PFSK-1 (cell line): ENCODE data around the gene CDK13. TPM values are rescaled to one million over a fixed set of nuclear protein-coding genes. Genes with fewer than 3 reads are reported as not detected.

Experiments used
- FOXP2 ChIP-seq: optimal IDR thresholded peaks from 2 replicates; pipeline ENCODE3; 2011; ENCODE audit warnings: borderline replicate concordance, control low read depth, inconsistent platforms; ENCODE audit not compliant: insufficient read depth; ENCODE audit errors: extremely low read length, extremely low read depth
- POLR2AphosphoS5 ChIP-seq: IDR thresholded peaks from 2 replicates; pipeline ENCODE4 v1.6.1; 2012; ENCODE audit warnings: low read depth, mild to moderate bottlenecking, control low read depth, low read length, moderate library complexity
- SIN3A ChIP-seq: IDR thresholded peaks from 2 replicates; pipeline ENCODE4 v1.6.1; 2012; ENCODE audit warnings: mild to moderate bottlenecking, low read length, moderate library complexity, borderline replicate concordance; ENCODE audit not compliant: insufficient read depth
- TAF1 ChIP-seq: IDR thresholded peaks from 2 replicates; pipeline ENCODE4 v1.6.1; 2012; ENCODE audit warnings: low read length, control low read depth, borderline replicate concordance; ENCODE audit not compliant: insufficient read depth
- polyA plus RNA-seq: library from polyadenylated mRNA; unstranded; fragments of >200 nt; gene quantifications from one replicate; pipeline ENCODE4 v1.2.1, GENCODE V29; 2012; ENCODE audit warnings: low read depth, missing spikeins; ENCODE audit not compliant: insufficient read length
- TF ChIP-seq, protein P1 (sequence below), 2 experiments: IDR thresholded peaks; 2 replicates each; pipeline versions ENCODE4 v1.6.1 to v1.8.0; 2011 to 2012; ENCODE audit warnings: low read depth in 2 of 2, low read length in 2 of 2, control low read depth in 1 of 2, inconsistent platforms in 1 of 2, mild to moderate bottlenecking in 1 of 2, moderate library complexity in 1 of 2; ENCODE audit not compliant: insufficient read depth in 1 of 2

CDK13 gene
- 20.0 TPM for polyA plus RNA-seq

DNA sequence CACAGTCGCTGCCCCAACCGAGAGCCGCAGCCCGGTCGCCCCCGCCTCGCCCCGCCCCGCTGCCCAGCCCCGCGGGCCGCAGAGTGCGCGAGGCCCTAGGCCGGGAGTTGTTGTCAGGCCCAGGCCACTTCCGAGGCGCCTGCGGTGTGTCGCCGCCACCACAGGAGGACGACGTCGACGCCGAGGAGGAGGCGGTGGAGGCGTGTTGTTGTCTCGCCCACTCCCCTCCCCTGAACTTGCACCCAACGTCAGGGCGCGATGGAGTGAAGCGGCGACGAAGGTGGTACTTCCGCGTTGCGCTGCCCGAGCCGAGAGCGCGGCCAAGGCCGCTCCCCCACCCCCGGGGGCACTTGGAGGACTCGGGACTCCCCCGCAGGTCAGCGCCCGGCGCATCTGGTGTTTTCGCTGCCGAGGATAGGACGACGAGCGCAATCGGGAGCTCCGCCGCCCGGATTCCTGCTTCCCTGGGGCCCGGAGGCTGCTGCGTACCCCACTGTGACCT, at the start of gene CDK13:
CDK13 (plus strand) TSS at position 286 of the 502 bp plus-strand sequence. CDS start 386 bp downstream, outside the sequence.
- TF ChIP-seq POLR2AphosphoS5 (no peak), SIN3A (0 out of 2 replicates have a peak, but pooled peaks have one; percentile 48), TAF1 (0 out of 2 replicates have a peak, but pooled peaks have one; percentile 17), FOXP2 (peak; percentile 99)
- TF ChIP-seq, protein P1, sequence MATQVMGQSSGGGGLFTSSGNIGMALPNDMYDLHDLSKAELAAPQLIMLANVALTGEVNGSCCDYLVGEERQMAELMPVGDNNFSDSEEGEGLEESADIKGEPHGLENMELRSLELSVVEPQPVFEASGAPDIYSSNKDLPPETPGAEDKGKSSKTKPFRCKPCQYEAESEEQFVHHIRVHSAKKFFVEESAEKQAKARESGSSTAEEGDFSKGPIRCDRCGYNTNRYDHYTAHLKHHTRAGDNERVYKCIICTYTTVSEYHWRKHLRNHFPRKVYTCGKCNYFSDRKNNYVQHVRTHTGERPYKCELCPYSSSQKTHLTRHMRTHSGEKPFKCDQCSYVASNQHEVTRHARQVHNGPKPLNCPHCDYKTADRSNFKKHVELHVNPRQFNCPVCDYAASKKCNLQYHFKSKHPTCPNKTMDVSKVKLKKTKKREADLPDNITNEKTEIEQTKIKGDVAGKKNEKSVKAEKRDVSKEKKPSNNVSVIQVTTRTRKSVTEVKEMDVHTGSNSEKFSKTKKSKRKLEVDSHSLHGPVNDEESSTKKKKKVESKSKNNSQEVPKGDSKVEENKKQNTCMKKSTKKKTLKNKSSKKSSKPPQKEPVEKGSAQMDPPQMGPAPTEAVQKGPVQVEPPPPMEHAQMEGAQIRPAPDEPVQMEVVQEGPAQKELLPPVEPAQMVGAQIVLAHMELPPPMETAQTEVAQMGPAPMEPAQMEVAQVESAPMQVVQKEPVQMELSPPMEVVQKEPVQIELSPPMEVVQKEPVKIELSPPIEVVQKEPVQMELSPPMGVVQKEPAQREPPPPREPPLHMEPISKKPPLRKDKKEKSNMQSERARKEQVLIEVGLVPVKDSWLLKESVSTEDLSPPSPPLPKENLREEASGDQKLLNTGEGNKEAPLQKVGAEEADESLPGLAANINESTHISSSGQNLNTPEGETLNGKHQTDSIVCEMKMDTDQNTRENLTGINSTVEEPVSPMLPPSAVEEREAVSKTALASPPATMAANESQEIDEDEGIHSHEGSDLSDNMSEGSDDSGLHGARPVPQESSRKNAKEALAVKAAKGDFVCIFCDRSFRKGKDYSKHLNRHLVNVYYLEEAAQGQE (IDR thresholded peaks at IDR 0.05; ENCODE audit: insufficient read depth in 1 of 2, low read depth in 2 of 2, low read length in 2 of 2), result no peak; a peak in 1 of 4 replicates

DNA sequence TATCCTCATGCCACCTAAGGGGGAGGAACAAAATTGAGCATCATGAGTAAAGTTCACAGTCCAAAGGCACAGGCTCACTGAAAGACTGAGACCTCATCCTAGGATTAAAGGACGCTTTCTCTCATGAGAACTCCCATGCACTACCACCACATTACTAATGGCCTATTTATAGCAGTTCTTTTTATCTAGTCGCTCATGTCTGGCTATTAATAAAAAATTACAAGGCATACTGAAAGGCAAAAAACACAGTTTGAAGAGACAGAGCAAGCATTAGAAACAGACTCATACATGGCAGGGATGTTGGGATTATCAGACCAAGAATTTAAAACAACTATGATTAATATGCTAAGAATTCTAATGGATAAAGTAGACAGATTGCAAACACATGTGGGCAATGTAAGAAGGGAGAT, 46.0 kb upstream of the CDK13 start:
- TF ChIP-seq POLR2AphosphoS5 (no peak), SIN3A (no peak), TAF1 (no peak), FOXP2 (no peak)
- TF ChIP-seq, protein P1 (IDR thresholded peaks at IDR 0.05; ENCODE audit: insufficient read depth in 1 of 2, low read depth in 2 of 2, low read length in 2 of 2), result no peak

DNA sequence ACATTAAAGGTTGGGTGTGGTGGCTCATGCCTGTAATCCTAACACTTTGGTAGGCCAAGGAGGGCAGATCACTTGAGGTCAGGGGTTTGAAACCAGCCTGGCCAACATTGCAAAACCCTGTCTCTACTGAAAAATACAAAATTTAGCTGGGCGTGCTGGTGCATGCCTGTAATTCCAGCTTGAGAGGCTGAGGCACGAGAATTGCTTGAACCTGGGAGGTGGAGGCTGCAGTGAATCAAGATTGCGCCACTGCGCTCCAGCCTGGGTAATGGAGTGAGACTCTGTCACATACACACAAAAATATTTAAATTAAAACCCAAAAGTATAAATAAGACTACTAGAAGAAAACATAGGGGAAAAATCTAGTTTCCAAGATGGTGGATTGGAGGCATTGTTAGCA, 41.9 kb upstream of the CDK13 start:
- TF ChIP-seq FOXP2, result no peak
- no peak for TF ChIP-seq TAF1
- TF ChIP-seq, protein P1 (IDR thresholded peaks at IDR 0.05; ENCODE audit: insufficient read depth in 1 of 2, low read depth in 2 of 2, low read length in 2 of 2), result no peak
- TF ChIP-seq SIN3A, result no peak
- no peak for TF ChIP-seq POLR2AphosphoS5

DNA sequence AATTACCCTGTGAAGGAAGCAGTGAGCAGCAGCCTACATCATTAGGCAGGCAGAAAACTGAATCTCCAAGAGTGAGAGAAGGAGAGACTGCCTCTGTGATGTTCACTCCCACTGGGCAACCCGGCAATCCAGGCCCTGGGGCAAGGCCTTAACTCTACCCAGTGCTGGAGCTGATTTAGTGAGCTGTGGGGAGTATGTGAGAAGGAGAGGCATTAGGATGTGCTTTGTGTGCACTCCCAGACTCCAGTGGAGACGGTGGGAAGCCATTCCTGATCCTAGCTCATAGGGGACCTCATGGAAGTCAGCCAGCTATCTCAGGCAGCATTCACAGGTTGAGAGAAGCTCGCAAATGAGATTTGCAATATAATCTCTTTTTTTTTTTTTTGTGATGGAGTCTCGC, 41.1 kb upstream of the CDK13 start:
- TF ChIP-seq, protein P1 (IDR thresholded peaks at IDR 0.05; ENCODE audit: insufficient read depth in 1 of 2, low read depth in 2 of 2, low read length in 2 of 2), result no peak
- TF ChIP-seq POLR2AphosphoS5, result no peak
- no peak for TF ChIP-seq FOXP2
- no peak for TF ChIP-seq SIN3A
- TF ChIP-seq TAF1, result no peak

DNA sequence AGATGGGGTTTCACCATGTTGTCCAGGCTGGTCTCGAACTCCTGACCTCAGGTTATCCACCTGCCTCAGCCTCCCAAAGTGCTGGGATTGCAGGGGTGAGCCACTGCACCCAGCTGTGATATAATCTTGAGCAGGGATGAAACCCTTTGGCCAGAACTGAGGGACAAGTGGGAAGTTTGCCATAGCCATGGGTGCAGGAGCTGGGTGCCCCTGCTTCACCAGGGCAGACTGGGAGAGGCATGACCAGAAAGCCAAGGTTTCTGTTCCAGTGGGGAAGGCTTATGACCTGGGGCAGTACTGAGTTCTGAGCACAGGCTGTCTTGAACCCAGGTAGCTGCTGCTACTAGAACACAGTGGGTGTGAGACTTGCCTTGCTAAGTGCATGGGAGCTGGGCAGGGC, 40.5 kb upstream of the CDK13 start:
- TF ChIP-seq, protein P1 (IDR thresholded peaks at IDR 0.05; ENCODE audit: insufficient read depth in 1 of 2, low read depth in 2 of 2, low read length in 2 of 2), result no peak
- TF ChIP-seq POLR2AphosphoS5 (no peak), SIN3A (no peak), TAF1 (no peak), FOXP2 (no peak)
